Brain microvascular endothelial cell (primary cell): ENCODE results near the gene CFAP141.
A peak's percentile ranks its signal among the peaks of the same experiment; 100 is the strongest.

Experiments
- DNase-seq: peaks from one replicate; pipeline ENCODE4 v3.0.0-alpha.2; 2020
- H3K27ac ChIP-seq: fragments of 250-450 bp; sonication (Bioruptor Pico); 2 replicates; pipeline ENCODE4 v1.5.1; 2020; ENCODE audit warnings: mild to moderate bottlenecking, moderate library complexity
- H3K27me3 ChIP-seq: fragments of 250-450 bp; sonication (Bioruptor Pico); replicated peaks from 2 replicates; pipeline ENCODE4 v1.5.1; 2020; ENCODE audit warnings: mild to moderate bottlenecking
- H3K36me3 ChIP-seq: fragments of 250-450 bp; sonication (Bioruptor Pico); replicated peaks from 2 replicates; pipeline ENCODE4 v1.5.1; 2020; ENCODE audit warnings: mild to moderate bottlenecking
- H3K4me3 ChIP-seq: 2 replicates; pipeline ENCODE4 v1.5.1; 2011; ENCODE audit warnings: low read depth, mild to moderate bottlenecking, control low read depth, low read length, moderate library complexity
- CTCF ChIP-seq: IDR thresholded peaks from 2 replicates; pipeline ENCODE4 v1.5.1; 2011; ENCODE audit warnings: low read depth, mild to moderate bottlenecking, moderate library complexity, low read length, control low read depth, inconsistent platforms; ENCODE audit errors: missing control alignments
- in situ Hi-C: cut with HindIII; loops from 2 replicates; pipeline ENCODE4 v1.10.0; 2017; ENCODE audit warnings: low sequenced_read_pairs, low pct_ligation_motif_present

CFAP141 gene

DNA sequence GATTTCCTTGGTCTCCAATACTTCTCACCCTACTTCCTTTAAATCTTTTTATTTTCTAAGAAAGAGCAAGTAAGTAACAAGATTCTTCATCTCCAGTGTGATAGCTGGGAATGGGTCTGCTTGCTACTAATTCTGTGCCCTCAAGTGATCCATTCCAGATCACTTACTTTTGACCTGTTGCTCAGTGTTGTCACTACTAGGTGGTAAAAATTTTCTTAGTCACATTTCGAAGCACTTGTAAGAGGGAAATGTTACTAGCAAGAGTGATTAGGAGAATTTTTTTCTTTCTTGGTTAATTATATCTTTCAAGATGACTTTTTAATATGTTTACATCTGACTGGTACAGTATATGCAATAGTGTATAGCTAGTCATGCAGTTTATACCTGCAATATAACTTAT is 16.8 kb upstream of the CFAP141 start:
- DNase-seq, result no peak
- H3K36me3 ChIP-seq, result peaks cover 33% of the 10 kb centered on the region
- H3K4me3 ChIP-seq, result no peak overlapping the region
- in situ Hi-C loops, result no loop called here
- H3K27ac ChIP-seq, result no peak overlapping the region
- TF ChIP-seq CTCF, result no peak
- H3K27me3 ChIP-seq, result no peaks in the 10 kb centered on the region

- Histone ChIP-seq H3K36me3 (peaks cover 30% of the 10 kb centered on the region), H3K4me3 (peak overlapping the region; percentile 73), H3K27ac (no peak overlapping the region), H3K27me3 (no peaks in the 10 kb centered on the region)
- DNase-seq, result no peak
- in situ Hi-C loops, result no loop called here
- TF ChIP-seq CTCF, result no peak
Observed at GRCh38 chr1:154222518-154222917, 16.4 kb upstream of the CFAP141 start.

DNA sequence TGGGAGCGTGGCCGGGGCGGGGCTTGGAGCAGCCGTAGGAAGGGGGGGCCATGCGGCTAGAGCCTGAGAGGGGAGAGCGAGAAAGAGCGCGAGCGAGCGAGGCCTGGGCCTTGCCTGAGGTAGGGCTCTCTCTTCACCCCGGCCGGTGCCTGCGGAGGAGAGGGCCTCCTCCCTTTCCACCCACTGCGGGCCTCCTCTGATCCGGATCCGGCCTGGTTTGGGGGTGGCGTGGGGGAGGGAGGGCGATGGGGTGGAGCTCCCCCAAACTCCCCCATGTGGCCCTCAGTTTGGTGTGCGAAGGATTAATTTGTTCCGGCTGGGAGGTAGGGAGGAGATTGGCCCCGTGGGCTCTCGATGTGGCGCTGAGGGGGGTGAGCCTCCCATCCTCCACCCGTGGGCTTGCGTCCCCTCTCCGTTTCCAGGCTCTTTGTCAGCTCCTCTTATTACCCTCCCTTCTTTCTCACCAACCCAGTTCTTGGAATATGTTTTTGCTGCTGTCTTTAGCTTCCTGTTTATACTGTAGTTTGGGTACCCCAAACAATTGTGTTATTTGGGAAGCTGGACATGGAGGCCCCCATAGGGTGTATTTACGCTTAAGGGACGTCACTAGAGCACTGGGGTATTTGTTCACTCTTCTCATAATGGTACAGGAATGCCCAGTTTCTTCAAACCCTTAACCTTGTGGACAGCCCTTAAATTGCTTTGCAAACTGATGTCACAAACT is 15.3 kb upstream of the CFAP141 start:
- H3K27ac ChIP-seq, result peak overlapping the region; percentile 96
- peaks cover 22% of the 10 kb centered on the region for H3K36me3 ChIP-seq
- peak; percentile 54 for DNase-seq
- peak overlapping the region; percentile 73 for H3K4me3 ChIP-seq
- no peaks in the 10 kb centered on the region for H3K27me3 ChIP-seq
- in situ Hi-C loops, result no loop called here
- no peak for TF ChIP-seq CTCF

- Histone ChIP-seq H3K27me3 (no peaks in the 10 kb centered on the region), H3K4me3 (peak overlapping the region; percentile 73), H3K27ac (peak overlapping the region; percentile 96), H3K36me3 (peaks cover 19% of the 10 kb centered on the region)
- DNase-seq, result no peak
- TF ChIP-seq CTCF, result no peak
- in situ Hi-C loops, result no loop called here
Observed at GRCh38 chr1:154220970-154221277, 14.8 kb upstream of the CFAP141 start.

GRCh38 chr1:154220071-154220969 is 14.2 kb upstream of the CFAP141 start, which contains the start of gene UBAP2L:
TSS of gene UBAP2L (plus strand) at chr1:154220955. CDS start at chr1:154225124, 4,169 bp downstream.
- in situ Hi-C loops, result no loop called here
- TF ChIP-seq CTCF, result no peak
- Histone ChIP-seq H3K27ac (peak within 1 kb of the TSS; percentile 99), H3K36me3 (peaks cover 14% of the 10 kb centered on the region), H3K27me3 (no peaks in the 10 kb centered on the region), H3K4me3 (peak within 1 kb of the TSS; percentile 98)
- DNase-seq, result peak; percentile 98
